SK-N-MC (cell line): ENCODE data around the gene RALGAPB.
"Not testable (repeated sequence)": the region's sequence is repeated elsewhere in the genome, so short reads cannot be mapped to it uniquely, and the experiment has no call there.

Experiments used
- DNase-seq: peaks from one replicate; pipeline ENCODE4 v3.0.0-alpha.2; 2011; ENCODE audit warnings: low read depth, low spot score
- H3K27ac ChIP-seq: fragments of 200-600 bp; sonication (generic); 2 replicates; pipeline ENCODE4 v1.5.1; 2016; ENCODE audit warnings: mixed run types
- H3K36me3 ChIP-seq: fragments of 200-600 bp; sonication (generic); 2 replicates; pipeline ENCODE4 v1.6.1; 2017; ENCODE audit warnings: antibody characterized with exemption, low read length, mixed read lengths; ENCODE audit not compliant: insufficient read depth
- H3K4me3 ChIP-seq: fragments of 200-600 bp; sonication (generic); 2 replicates; pipeline ENCODE4 v1.5.1; 2016
- H3K9ac ChIP-seq: fragments of 200-600 bp; sonication (generic); 2 replicates; pipeline ENCODE4 v1.8.0; 2017; ENCODE audit warnings: mixed run types, mixed read lengths; ENCODE audit not compliant: insufficient read length
- H3K9me3 ChIP-seq: fragments of 200-600 bp; sonication (generic); 2 replicates; pipeline ENCODE4 v1.6.1; 2017; ENCODE audit warnings: low read depth, mild to moderate bottlenecking, antibody characterized with exemption, low read length, moderate library complexity, mixed read lengths
- EZH2 ChIP-seq: fragments of 200-600 bp; sonication (generic); IDR thresholded peaks from one replicate; pipeline ENCODE4 v1.6.1; 2017; ENCODE audit warnings: antibody characterized with exemption
- FOXP2 ChIP-seq: optimal IDR thresholded peaks from 2 replicates; pipeline ENCODE3; 2011; ENCODE audit warnings: mild to moderate bottlenecking, moderate library complexity; ENCODE audit not compliant: insufficient read depth; ENCODE audit errors: extremely low read length, control extremely low read depth
- POLR2AphosphoS5 ChIP-seq: IDR thresholded peaks from 2 replicates; pipeline ENCODE4 v1.6.1; 2012; ENCODE audit warnings: mild to moderate bottlenecking, low read depth, low read length, borderline replicate concordance

The RALGAPB gene

GRCh38 chr20:38452880-38453624, 19.6 kb upstream of the RALGAPB start:
- no peak overlapping the region for H3K27ac ChIP-seq

GRCh38 chr20:38453941-38454340, 18.7 kb upstream of the RALGAPB start:
- DNase-seq, result no peak
- no peaks in the 10 kb centered on the region for H3K9me3 ChIP-seq
- no peak for TF ChIP-seq POLR2AphosphoS5
- no peak for TF ChIP-seq FOXP2
- TF ChIP-seq EZH2, result no peak
- H3K36me3 ChIP-seq, result peaks cover 16% of the 10 kb centered on the region
- H3K27ac ChIP-seq, result no peak overlapping the region
- H3K4me3 ChIP-seq, result no peak overlapping the region
- no peak overlapping the region for H3K9ac ChIP-seq

More at GRCh38 chr20:38452880-38453624, 19.6 kb upstream of the RALGAPB start:
- no peaks in the 10 kb centered on the region for H3K9me3 ChIP-seq
- no peak for DNase-seq
- H3K9ac ChIP-seq, result no peak overlapping the region
- no peak overlapping the region for H3K4me3 ChIP-seq
- peaks cover 25% of the 10 kb centered on the region for H3K36me3 ChIP-seq
- TF ChIP-seq POLR2AphosphoS5 (no peak), EZH2 (no peak), FOXP2 (no peak)

GRCh38 chr20:38454556-38455473, 17.8 kb upstream of the RALGAPB start:
- DNase-seq, result no peak
- H3K27ac ChIP-seq, result no peak overlapping the region
- H3K36me3 ChIP-seq, result peaks cover 11% of the 10 kb centered on the region
- no peak overlapping the region for H3K4me3 ChIP-seq
- H3K9me3 ChIP-seq, result no peaks in the 10 kb centered on the region
- TF ChIP-seq POLR2AphosphoS5 (no peak), FOXP2 (no peak), EZH2 (no peak)
- no peak overlapping the region for H3K9ac ChIP-seq

GRCh38 chr20:38458314-38458713, 14.3 kb upstream of the RALGAPB start:
- no peak overlapping the region for H3K9ac ChIP-seq
- no peak for DNase-seq
- TF ChIP-seq EZH2 (no peak), FOXP2 (no peak), POLR2AphosphoS5 (no peak)
- no peak overlapping the region for H3K4me3 ChIP-seq
- H3K36me3 ChIP-seq, result no peaks in the 10 kb centered on the region
- no peaks in the 10 kb centered on the region for H3K9me3 ChIP-seq
- no peak overlapping the region for H3K27ac ChIP-seq

- Histone ChIP-seq H3K9ac (no peak overlapping the region), H3K4me3 (peak overlapping the region; percentile 19; the same call in 1 of the 2 replicates), H3K27ac (no peak overlapping the region), H3K36me3 (no peaks in the 10 kb centered on the region), H3K9me3 (no peaks in the 10 kb centered on the region)
- no peak for TF ChIP-seq EZH2
- DNase-seq, result peak; percentile 89
Measured at GRCh38 chr20:38460040-38460623, 12.5 kb upstream of the RALGAPB start.

- not testable (repeated sequence) for H3K27ac ChIP-seq, H3K9me3 ChIP-seq, H3K9ac ChIP-seq, H3K36me3 ChIP-seq, DNase-seq
- peak overlapping the region; percentile 19; the same call in 1 of the 2 replicates for H3K4me3 ChIP-seq
Measured at GRCh38 chr20:38460631-38461030, 12.0 kb upstream of the RALGAPB start.

GRCh38 chr20:38461167-38461566, 11.5 kb upstream of the RALGAPB start:
- H3K4me3 ChIP-seq, H3K36me3 ChIP-seq, H3K9ac ChIP-seq, H3K9me3 ChIP-seq, DNase-seq, H3K27ac ChIP-seq: not testable (repeated sequence)

- DNase-seq, H3K36me3 ChIP-seq, H3K9me3 ChIP-seq, H3K4me3 ChIP-seq, H3K9ac ChIP-seq, H3K27ac ChIP-seq: not testable (repeated sequence)
Measured at GRCh38 chr20:38461569-38461968, 11.1 kb upstream of the RALGAPB start.

- Histone ChIP-seq H3K9me3 (no peaks in the 10 kb centered on the region), H3K27ac (no peak overlapping the region), H3K36me3 (no peaks in the 10 kb centered on the region), H3K4me3 (no peak overlapping the region), H3K9ac (no peak overlapping the region)
- TF ChIP-seq POLR2AphosphoS5, result no peak
- no peak for TF ChIP-seq EZH2
- no peak for TF ChIP-seq FOXP2
- no peak for DNase-seq
Measured at GRCh38 chr20:38466171-38466570, 6.5 kb upstream of the RALGAPB start.
